Breast epithelium (tissue), 3 donors: ENCODE measurements around the gene C2CD2L.

ENCODE experiments used
- CTCF ChIP-seq, 3 donors: fragments of 450-650 bp; IDR thresholded peaks; one replicate each; pipeline ENCODE4 v1.5.1; 2016 to 2017; ENCODE audit warnings: antibody characterized with exemption in 3 of 3, mild to moderate bottlenecking in 3 of 3, moderate library complexity in 3 of 3
- POLR2A ChIP-seq: fragments of 450-650 bp; IDR thresholded peaks from one replicate; pipeline ENCODE4 v1.6.1; 2016; ENCODE audit warnings: antibody characterized with exemption, mild to moderate bottlenecking, moderate library complexity

DNA sequence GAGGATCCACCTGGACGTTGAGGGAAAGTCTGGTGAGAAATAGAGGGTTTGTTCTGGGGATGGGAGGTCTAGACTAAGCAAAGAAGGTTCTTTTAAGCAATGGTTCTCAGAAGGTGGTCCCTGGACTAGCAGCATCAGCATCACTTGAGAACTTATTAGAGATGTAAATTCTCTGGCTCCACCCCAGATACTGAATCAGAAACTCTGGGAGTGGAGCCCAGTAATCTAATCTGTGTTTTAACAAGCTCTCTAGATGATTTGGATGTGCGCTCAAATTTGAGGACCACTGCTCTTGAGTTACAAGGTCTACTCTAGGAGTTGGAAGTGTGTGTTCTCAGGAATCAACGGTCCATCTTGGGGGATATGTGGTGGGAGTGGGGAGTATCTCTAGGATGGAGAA lies 38.4 kb downstream of the C2CD2L start:
- TF ChIP-seq POLR2A (no peak), CTCF (IDR thresholded peaks at IDR 0.05) (no peak)
